HepG2 (cell line): Measurements from ENCODE around the gene SEMA4C. TPM values are rescaled to one million over a fixed set of nuclear protein-coding genes. Genes with fewer than 3 reads are reported as not detected.

ENCODE experiments used
- ATAC-seq: fragments of 200-7000 bp; cut with Tn5 transposase; 3 replicates; pipeline ENCODE4 v1.9.1; 2020; ENCODE audit warnings: mild to moderate bottlenecking, moderate library complexity
- BruUV-seq: library from RNA; stranded (reverse); fragments of 400-500 nt; replicated peaks from 2 replicates; lab custom pipeline; 2021; lab: Mats Ljungman, UMichigan
- CTCF ChIA-PET: fragments of 300-600 bp; formaldehyde crosslinking; extraction: SDS; loops from one replicate; lab custom pipeline; 2021; ENCODE audit warnings: low total read pairs, inconsistent platforms, low intra/inter-chr PET ratio; lab: Yijun Ruan, JAX
- POLR2A ChIA-PET: fragments of 350-600 bp; sonication (Branson Sonifier 250); formaldehyde crosslinking; loops from one replicate; lab custom pipeline; 2020; ENCODE audit warnings: antibody characterized with exemption, inconsistent platforms; lab: Yijun Ruan, JAX
- DNase-seq: peaks from one replicate; pipeline ENCODE4 v3.0.0-alpha.2; 2015; ENCODE audit warnings: low spot score
- FAIRE-seq: peaks from 3 replicates; lab custom pipeline; 2011; peaks lifted over from hg19 to GRCh38; lab: Jason Lieb, UNC
- H2AFZ ChIP-seq: one replicate; pipeline ENCODE4 v1.6.1; 2011; ENCODE audit warnings: low read length, inconsistent platforms
- H3K27ac ChIP-seq: fragments of 300-600 bp; 3 replicates; pipeline ENCODE4 v1.8.0; 2011; ENCODE audit warnings: mixed run types, mild to moderate bottlenecking, mixed read lengths, low read length, inconsistent platforms; ENCODE audit not compliant: insufficient read depth; ENCODE audit errors: extremely low read length
- H3K27me3 ChIP-seq, 2 experiments: fragments of 200-600 bp in 1 of 2; 2 replicates in 1 of 2; 3 replicates in 1 of 2; pipeline versions ENCODE4 v1.6.0 to v1.8.0; 2011; ENCODE audit warnings: low read length in 2 of 2, mild to moderate bottlenecking in 2 of 2, moderate library complexity in 2 of 2, inconsistent platforms in 1 of 2; ENCODE audit not compliant: insufficient read depth in 2 of 2, control insufficient read depth in 1 of 2
- H3K36me3 ChIP-seq, 2 experiments: fragments of 200-600 bp in 1 of 2; replicated peaks in 1 of 2; 2 replicates in 1 of 2; 3 replicates in 1 of 2; pipeline versions ENCODE4 v1.5.1 to v1.8.0; 2011; ENCODE audit warnings: low read length in 2 of 2, inconsistent platforms in 1 of 2; ENCODE audit not compliant: insufficient read depth in 2 of 2, control insufficient read depth in 1 of 2
- H3K4me1 ChIP-seq: 2 replicates; pipeline ENCODE4 v1.5.1; 2012; ENCODE audit warnings: low read length, inconsistent platforms; ENCODE audit not compliant: insufficient read depth
- H3K4me2 ChIP-seq: 2 replicates; pipeline ENCODE4 v1.6.0; 2011; ENCODE audit warnings: low read depth, low read length, inconsistent platforms
- H3K4me3 ChIP-seq, 3 experiments: fragments of 200-600 bp in 1 of 3; sonication (generic), shearing (Covaris generic) in 1 of 3; replicated peaks in 1 of 3; 2 replicates each; pipeline ENCODE4 v1.5.1; 2011 to 2016; ENCODE audit warnings: low read length in 3 of 3, inconsistent platforms in 2 of 3, low read depth in 2 of 3, mild to moderate bottlenecking in 2 of 3, control low read depth in 1 of 3, mixed read lengths in 1 of 3; ENCODE audit not compliant: insufficient read depth in 1 of 3
- H3K79me2 ChIP-seq: one replicate; pipeline ENCODE4 v1.6.1; 2011; ENCODE audit warnings: low read length, inconsistent platforms; ENCODE audit not compliant: insufficient read depth
- H3K9ac ChIP-seq: 2 replicates; pipeline ENCODE4 v1.6.0; 2011; ENCODE audit warnings: mild to moderate bottlenecking, low read depth, low read length, inconsistent platforms; ENCODE audit not compliant: insufficient read depth
- H3K9me3 ChIP-seq: 2 replicates; pipeline ENCODE4 v1.5.1; 2012; ENCODE audit warnings: mild to moderate bottlenecking, low read length
- H4K20me1 ChIP-seq: 2 replicates; pipeline ENCODE4 v1.6.0; 2011; ENCODE audit warnings: inconsistent platforms, mild to moderate bottlenecking, low read length, moderate library complexity; ENCODE audit not compliant: insufficient read depth
- AGO1 ChIP-seq: fragments of 200-400 bp; formaldehyde crosslinking; IDR thresholded peaks from 2 replicates; pipeline ENCODE4 v1.6.1; 2017; ENCODE audit warnings: mild to moderate bottlenecking, low read depth, low read length, moderate library complexity; ENCODE audit not compliant: poor library complexity, severe bottlenecking
- CBX1 ChIP-seq: IDR thresholded peaks from one replicate; pipeline ENCODE4 v1.6.1; 2016; ENCODE audit warnings: antibody characterized with exemption, low read depth
- ELF3 ChIP-seq: IDR thresholded peaks from 2 replicates; pipeline ENCODE4 v1.6.1; 2016; ENCODE audit warnings: missing genetic modification reagents, missing compliant biosample characterization
- FOXK1 ChIP-seq: sonication (generic); formaldehyde crosslinking; IDR thresholded peaks from 2 replicates; pipeline ENCODE4 v1.4.0; 2020; ENCODE audit warnings: low read depth, missing genetic modification reagents, borderline replicate concordance
- HOXA3 ChIP-seq: sonication (generic); formaldehyde crosslinking; IDR thresholded peaks from 2 replicates; pipeline ENCODE4 v1.5.0; 2020; ENCODE audit warnings: missing genetic modification reagents
- KDM2A ChIP-seq: sonication (generic); formaldehyde crosslinking; IDR thresholded peaks from 2 replicates; pipeline ENCODE4 v1.4.0; 2020; ENCODE audit warnings: low read depth, missing genetic modification reagents, borderline replicate concordance
- MTF2 ChIP-seq: sonication (generic); formaldehyde crosslinking; IDR thresholded peaks from 2 replicates; pipeline ENCODE4 v1.5.0; 2020; ENCODE audit warnings: missing genetic modification reagents, borderline replicate concordance
- PRPF4 ChIP-seq: fragments of 200-400 bp; formaldehyde crosslinking; IDR thresholded peaks from 2 replicates; pipeline ENCODE4 v1.6.1; 2016; ENCODE audit warnings: low read length, low read depth; ENCODE audit not compliant: poor library complexity, severe bottlenecking
- SCMH1 ChIP-seq: sonication (generic); formaldehyde crosslinking; IDR thresholded peaks from 2 replicates; pipeline ENCODE4 v1.9.0; 2021; ENCODE audit warnings: missing genetic modification reagents, mild to moderate bottlenecking, borderline replicate concordance
- ZBTB25 ChIP-seq: IDR thresholded peaks from 2 replicates; pipeline ENCODE4 v1.6.1; 2018; ENCODE audit warnings: missing genetic modification reagents
- ZBTB44 ChIP-seq: sonication (generic); formaldehyde crosslinking; IDR thresholded peaks from 2 replicates; pipeline ENCODE4 v1.4.0; 2020; ENCODE audit warnings: missing genetic modification reagents
- ZFP36L1 ChIP-seq: sonication (generic); formaldehyde crosslinking; IDR thresholded peaks from 2 replicates; pipeline ENCODE4 v1.8.0; 2022; ENCODE audit warnings: mild to moderate bottlenecking, missing genetic modification reagents, moderate library complexity
- ZNF501 ChIP-seq: sonication (generic); formaldehyde crosslinking; IDR thresholded peaks from 2 replicates; pipeline ENCODE4 v1.5.1; 2020; ENCODE audit warnings: mild to moderate bottlenecking, moderate library complexity, missing genetic modification reagents
- ZNF576 ChIP-seq: sonication (generic); formaldehyde crosslinking; IDR thresholded peaks from 2 replicates; pipeline ENCODE4 v1.4.0; 2020; ENCODE audit warnings: mild to moderate bottlenecking, missing genetic modification reagents
- ZNF704 ChIP-seq: sonication (generic); formaldehyde crosslinking; IDR thresholded peaks from 2 replicates; pipeline ENCODE4 v1.8.1; 2023; ENCODE audit warnings: mild to moderate bottlenecking, inconsistent platforms, moderate library complexity, missing genetic modification reagents, borderline replicate concordance
- WGBS: methylation state at CpG from one replicate; pipeline ENCODE4 v1.1.6; 2017; ENCODE audit warnings: low lambda C conversion rate; 5-methylcytosine and 5-hydroxymethylcytosine counted together
- in situ Hi-C: cut with HindIII; loops from 2 replicates; pipeline ENCODE4 v1.10.0; 2017; ENCODE audit warnings: low pct_unique_long_range_greater_than_20kb; ENCODE audit not compliant: extremely low pct_ligation_motif_present
- intact Hi-C: fragments of 100-400 bp; cut with micrococcal nuclease; formaldehyde crosslinking; loops from one replicate; pipeline ENCODE4 v1.10.0; 2022; ENCODE audit not compliant: unreplicated experiment
- polyA plus RNA-seq, 8 experiments: library from polyadenylated mRNA; depleted of rRNA in 3 of 8; stranded (reverse) in 7 of 8; unstranded in 1 of 8; fragments of >200 nt; fragmentation: Illumina TruSeq in 4 of 8; extraction: Trizol in 4 of 8; gene quantifications; 2 replicates each; pipeline versions ENCODE4 v1.2.1 to v1.2.3, GENCODE V29; 2011 to 2016; ENCODE audit warnings: low read depth in 4 of 8, missing spikeins in 1 of 8, mixed read lengths in 1 of 8; ENCODE audit not compliant: insufficient read depth in 1 of 8
- total RNA-seq, 5 experiments: library from RNA; depleted of rRNA; stranded (reverse); fragments of >200 nt; fragmentation: Illumina TruSeq; extraction: Trizol; gene quantifications; 2 replicates each; pipeline ENCODE4 v1.2.3, GENCODE V29; 2016; ENCODE audit warnings: low read depth in 1 of 5

Gene SEMA4C
- total and polyA plus RNA-seq, 2 of the 13 experiments (the other 11 are each of a cell fraction or from before 2014, with no cell fraction given), result 25.9 to 46.6 TPM

GRCh38 chr2:96875498-96876268 lies 5.8 kb upstream of the SEMA4C start (continued):
- TF ChIP-seq ZBTB25 (no peak), MTF2 (CRISPR knock-in tag) (no peak), HOXA3 (CRISPR knock-in tag) (no peak), ZNF501 (CRISPR knock-in tag) (no peak), ZBTB44 (no peak), ELF3 (CRISPR knock-in tag) (no peak), CBX1 (no peak)
- TF ChIP-seq, all 625 proteins: peak for 3

GRCh38 chr2:96874198-96874831 lies 4.4 kb upstream of the SEMA4C start:
- in situ Hi-C loops (no loop called here), intact Hi-C loops (no loop called here)
- TF ChIP-seq SCMH1, result no peak
- TF ChIP-seq AGO1, result peak; percentile 33
- TF ChIP-seq ZFP36L1, result no peak
- no peak for TF ChIP-seq PRPF4
- no peak for TF ChIP-seq FOXK1
- no peak for TF ChIP-seq ZNF576 (CRISPR knock-in tag)
- TF ChIP-seq ZNF704 (CRISPR knock-in tag), result no peak
- TF ChIP-seq KDM2A, result 0 out of 2 replicates have a peak, but pooled peaks have one; percentile 16
- Histone ChIP-seq H3K4me1 (peaks cover 18% of the 10 kb centered on the region), H4K20me1 (no peaks in the 10 kb centered on the region), H3K36me3 (no peaks in the 10 kb centered on the region), H3K4me3 (no peak overlapping the region), H3K9me3 (no peaks in the 10 kb centered on the region), H3K4me2 (no peak overlapping the region), H3K27ac (no peak overlapping the region), H3K9ac (no peak overlapping the region), H3K79me2 (no peaks in the 10 kb centered on the region), H3K27me3 (peaks cover 31 to 76% of the 10 kb centered on the region in 2 experiments), H2AFZ (no peak overlapping the region)
- ChIA-PET CTCF (no interaction called here), POLR2A (interaction anchor here (1.2 to 3.1 kb wide), 2 partner anchors 12 to 17 kb away, joined by 3 to 17 read pairs; partner anchors contain the start of gene ANKRD39)
- WGBS, result 42% methylated on average over 12 of the region's 18 CpGs
- DNase-seq, result no peak
- no peak for FAIRE-seq
- BruUV-seq, result no TSS peak
- no peak for ATAC-seq
